CD14-positive monocyte (primary cell): ENCODE measurements around the gene PADI1. TPM values are rescaled to one million over a fixed set of nuclear protein-coding genes. Genes with fewer than 3 reads are reported as not detected.

Experiments used
- DNase-seq, 3 donors: peaks; one replicate each; pipeline ENCODE4 v3.0.0-alpha.2; 2011 to 2022
- H2AFZ ChIP-seq: 2 replicates; pipeline ENCODE4 v1.6.0; 2012; ENCODE audit warnings: mild to moderate bottlenecking, low read depth, low read length, inconsistent platforms; ENCODE audit not compliant: insufficient read depth, poor library complexity, severe bottlenecking
- H3K27ac ChIP-seq, 2 donors: 1 replicate in 1 of 2; 2 replicates in 1 of 2; pipeline ENCODE4 v1.5.1; 2012 to 2013; ENCODE audit warnings: low read length in 2 of 2, control low read depth in 1 of 2, inconsistent platforms in 1 of 2, low read depth in 1 of 2, mild to moderate bottlenecking in 1 of 2
- H3K27me3 ChIP-seq, 2 donors: one replicate each; pipeline versions ENCODE4 v1.6.0 to v1.6.1; 2011 to 2013; ENCODE audit warnings: low read length in 2 of 2; ENCODE audit not compliant: control insufficient read depth in 2 of 2, insufficient read depth in 2 of 2
- H3K36me3 ChIP-seq, 2 donors: replicated peaks in 1 of 2; 1 replicate in 1 of 2; 2 replicates in 1 of 2; pipeline versions ENCODE4 v1.5.1 to v1.6.1; 2012 to 2013; ENCODE audit warnings: low read length in 2 of 2, control low read depth in 1 of 2, inconsistent platforms in 1 of 2, mild to moderate bottlenecking in 1 of 2; ENCODE audit not compliant: insufficient read depth in 2 of 2, control insufficient read depth in 1 of 2
- H3K4me1 ChIP-seq, 2 donors: 1 replicate in 1 of 2; 2 replicates in 1 of 2; pipeline versions ENCODE4 v1.5.1 to v1.6.1; 2012 to 2013; ENCODE audit warnings: low read length in 2 of 2, control low read depth in 1 of 2, inconsistent platforms in 1 of 2, mild to moderate bottlenecking in 1 of 2, moderate library complexity in 1 of 2; ENCODE audit not compliant: insufficient read depth in 2 of 2, control insufficient read depth in 1 of 2
- H3K4me2 ChIP-seq: replicated peaks from 2 replicates; pipeline ENCODE3; 2012; ENCODE audit warnings: low read length, moderate library complexity, mild to moderate bottlenecking; ENCODE audit not compliant: poor library complexity, severe bottlenecking; ENCODE audit errors: extremely low read depth
- H3K4me3 ChIP-seq, 3 experiments: fragments of 200-600 bp in 1 of 3; sonication (generic) in 1 of 3; replicated peaks in 1 of 3; 1 replicate in 2 of 3; 2 replicates in 1 of 3; pipeline ENCODE4 v1.5.1; 2011 to 2013; ENCODE audit warnings: low read length in 3 of 3, mild to moderate bottlenecking in 3 of 3, control low read depth in 2 of 3, low read depth in 2 of 3, inconsistent platforms in 1 of 3, moderate library complexity in 1 of 3
- H3K79me2 ChIP-seq: 2 replicates; pipeline ENCODE4 v1.6.0; 2012; ENCODE audit warnings: mild to moderate bottlenecking, control low read depth, inconsistent platforms, low read length, moderate library complexity; ENCODE audit not compliant: insufficient read depth
- H3K9ac ChIP-seq: 2 replicates; pipeline ENCODE4 v1.6.0; 2017; ENCODE audit warnings: low read length, mild to moderate bottlenecking; ENCODE audit not compliant: insufficient read depth, poor library complexity, severe bottlenecking
- H3K9me3 ChIP-seq, 2 donors: replicated peaks in 1 of 2; 1 replicate in 1 of 2; 2 replicates in 1 of 2; pipeline versions ENCODE4 v1.5.1 to v1.6.1; 2012 to 2013; ENCODE audit warnings: low read length in 2 of 2, control low read depth in 1 of 2; ENCODE audit not compliant: control insufficient read depth in 1 of 2, insufficient read depth in 1 of 2
- H4K20me1 ChIP-seq: 2 replicates; pipeline ENCODE4 v1.6.0; 2012; ENCODE audit warnings: mild to moderate bottlenecking, low read length, control low read depth, moderate library complexity; ENCODE audit not compliant: insufficient read depth
- H3K27ac Mint-ChIP-seq, 7 donors: one replicate each; pipeline ENCODE4 v1.8.0; 2020; ENCODE audit warnings: mild to moderate bottlenecking in 7 of 7, mixed read lengths in 7 of 7, moderate library complexity in 6 of 7, inconsistent platforms in 2 of 7
- H3K27me3 Mint-ChIP-seq, 3 donors: one replicate each; pipeline ENCODE4 v1.8.0; 2021 to 2022; ENCODE audit warnings: low read depth in 3 of 3, mild to moderate bottlenecking in 3 of 3, mixed read lengths in 3 of 3, moderate library complexity in 3 of 3, inconsistent platforms in 1 of 3
- H3K36me3 Mint-ChIP-seq, 2 donors: one replicate each; pipeline ENCODE4 v1.8.0; 2020; ENCODE audit warnings: mixed read lengths in 2 of 2, inconsistent platforms in 1 of 2, mild to moderate bottlenecking in 1 of 2
- H3K4me1 Mint-ChIP-seq: one replicate; pipeline ENCODE4 v1.8.0; 2020; ENCODE audit warnings: mild to moderate bottlenecking, mixed read lengths
- H3K4me3 Mint-ChIP-seq, 2 donors: one replicate each; pipeline ENCODE4 v1.8.0; 2020; ENCODE audit warnings: mild to moderate bottlenecking in 2 of 2, mixed read lengths in 2 of 2, moderate library complexity in 1 of 2
- H3K9me3 Mint-ChIP-seq, 7 donors: one replicate each; pipeline ENCODE4 v1.8.0; 2020 to 2022; ENCODE audit warnings: mixed read lengths in 7 of 7, mild to moderate bottlenecking in 6 of 7, moderate library complexity in 6 of 7, inconsistent platforms in 2 of 7
- WGBS: methylation state at CpG from one replicate; pipeline ENCODE4 v1.1.5; 2013; ENCODE audit warnings: missing lambda C conversion rate; ENCODE audit not compliant: insufficient coverage; 5-methylcytosine and 5-hydroxymethylcytosine counted together
- intact Hi-C, 2 donors: fragments of 100-400 bp; cut with micrococcal nuclease; formaldehyde crosslinking; loops; one replicate each; pipeline versions ENCODE4 v1.15.0 to v1.15.1; 2023
- polyA plus RNA-seq, 3 donors: library from polyadenylated mRNA; depleted of rRNA in 1 of 3; unstranded in 2 of 3; stranded (reverse) in 1 of 3; fragments of 300-500 nt in 2 of 3; fragments of >200 nt in 1 of 3; fragmentation: Illumina TruSeq in 2 of 3; gene quantifications; 1 replicate in 2 of 3; 2 replicates in 1 of 3; pipeline ENCODE4 v1.2.3, GENCODE V29; 2012 to 2021
- TF ChIP-seq, protein P1 (sequence below): fragments of 200-600 bp; IDR thresholded peaks from one replicate; pipeline ENCODE4 v1.8.0; 2022; ENCODE audit warnings: antibody characterized with exemption, mild to moderate bottlenecking

Gene PADI1
- polyA plus RNA-seq, 3 donors: not detected

- 100% methylated on average over 7 of the region's 7 CpGs for WGBS
- TF ChIP-seq, protein P1, sequence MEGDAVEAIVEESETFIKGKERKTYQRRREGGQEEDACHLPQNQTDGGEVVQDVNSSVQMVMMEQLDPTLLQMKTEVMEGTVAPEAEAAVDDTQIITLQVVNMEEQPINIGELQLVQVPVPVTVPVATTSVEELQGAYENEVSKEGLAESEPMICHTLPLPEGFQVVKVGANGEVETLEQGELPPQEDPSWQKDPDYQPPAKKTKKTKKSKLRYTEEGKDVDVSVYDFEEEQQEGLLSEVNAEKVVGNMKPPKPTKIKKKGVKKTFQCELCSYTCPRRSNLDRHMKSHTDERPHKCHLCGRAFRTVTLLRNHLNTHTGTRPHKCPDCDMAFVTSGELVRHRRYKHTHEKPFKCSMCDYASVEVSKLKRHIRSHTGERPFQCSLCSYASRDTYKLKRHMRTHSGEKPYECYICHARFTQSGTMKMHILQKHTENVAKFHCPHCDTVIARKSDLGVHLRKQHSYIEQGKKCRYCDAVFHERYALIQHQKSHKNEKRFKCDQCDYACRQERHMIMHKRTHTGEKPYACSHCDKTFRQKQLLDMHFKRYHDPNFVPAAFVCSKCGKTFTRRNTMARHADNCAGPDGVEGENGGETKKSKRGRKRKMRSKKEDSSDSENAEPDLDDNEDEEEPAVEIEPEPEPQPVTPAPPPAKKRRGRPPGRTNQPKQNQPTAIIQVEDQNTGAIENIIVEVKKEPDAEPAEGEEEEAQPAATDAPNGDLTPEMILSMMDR: no peak
- no peaks in the 10 kb centered on the region for H3K36me3 ChIP-seq
- intact Hi-C loops: no loop called here
- H3K36me3 Mint-ChIP-seq: peaks cover 0 to 1% of the 10 kb centered on the region in 2 donors
- no peak overlapping the region for H3K4me3 Mint-ChIP-seq
- H3K9me3 ChIP-seq: no peaks in the 10 kb centered on the region
- peaks cover 0 to 5% (median 2%) of the 10 kb centered on the region in 7 donors for H3K9me3 Mint-ChIP-seq
- no peak overlapping the region for H3K4me3 ChIP-seq
- no peak overlapping the region for H3K4me2 ChIP-seq
- no peak overlapping the region for H3K9ac ChIP-seq
- H3K27ac ChIP-seq: no peak overlapping the region
- peaks cover 0 to 6% (median 6%) of the 10 kb centered on the region in 3 donors for H3K27me3 Mint-ChIP-seq
- peaks cover 0 to 11% of the 10 kb centered on the region in 2 donors for H3K4me1 ChIP-seq
- H4K20me1 ChIP-seq: no peaks in the 10 kb centered on the region
- H3K27ac Mint-ChIP-seq: no peak overlapping the region
- H3K27me3 ChIP-seq: no peaks in the 10 kb centered on the region
- H3K79me2 ChIP-seq: no peaks in the 10 kb centered on the region
- no peak overlapping the region for H2AFZ ChIP-seq
- no peak for DNase-seq
- H3K4me1 Mint-ChIP-seq: peaks cover 12% of the 10 kb centered on the region
These were observed 7.2 kb upstream of the PADI1 start for GRCh38 chr1:17197696-17198095.

GRCh38 chr1:17198476-17199258 lies 6.3 kb upstream of the PADI1 start:
- peaks cover 0 to 7% (median 6%) of the 10 kb centered on the region in 3 donors for H3K27me3 Mint-ChIP-seq

More at GRCh38 chr1:17198476-17199258, 6.3 kb upstream of the PADI1 start:
- intact Hi-C loops: no loop called here
- Histone ChIP-seq H3K27ac (no peak overlapping the region), H3K4me1 (peaks cover 0 to 7% of the 10 kb centered on the region in 2 donors), H3K79me2 (no peaks in the 10 kb centered on the region), H4K20me1 (no peaks in the 10 kb centered on the region), H2AFZ (no peak overlapping the region), H3K9me3 (no peaks in the 10 kb centered on the region), H3K4me3 (no peak overlapping the region), H3K9ac (no peak overlapping the region), H3K27me3 (no peaks in the 10 kb centered on the region), H3K36me3 (no peaks in the 10 kb centered on the region), H3K4me2 (no peak overlapping the region)
- peaks cover 0 to 1% of the 10 kb centered on the region in 2 donors for H3K36me3 Mint-ChIP-seq
- 86% methylated on average over 8 of the region's 9 CpGs for WGBS
- H3K4me1 Mint-ChIP-seq: peaks cover 10% of the 10 kb centered on the region
- H3K9me3 Mint-ChIP-seq: peaks cover 0 to 2% (median under 1%) of the 10 kb centered on the region in 7 donors
- H3K4me3 Mint-ChIP-seq: no peak overlapping the region
- no peak for DNase-seq
- TF ChIP-seq, protein P1: no peak
- peak overlapping the region in 1 of 7 donors; percentile 26 for H3K27ac Mint-ChIP-seq
